Stimulated activated memory B cell treated with anti-CD40 and anti-IgM and Interleukin-4, amounts not matched to agents 10 μg/mL and 1 μg/mL and 100 μg/mL, for 72 hours (primary cell): Measurements from ENCODE around the gene RUNX3.

Experiments
- ATAC-seq: fragments of 150-1000 bp; cut with Tn5 transposase; 2 replicates; pipeline ENCODE4 v1.10.0; 2021
- H3K27ac Mint-ChIP-seq: one replicate; pipeline ENCODE4 v1.8.0; 2022; ENCODE audit warnings: mild to moderate bottlenecking, mixed read lengths
- H3K27me3 Mint-ChIP-seq: one replicate; pipeline ENCODE4 v1.8.0; 2022; ENCODE audit warnings: mixed read lengths
- H3K36me3 Mint-ChIP-seq: one replicate; pipeline ENCODE4 v1.8.0; 2022; ENCODE audit warnings: mixed read lengths
- H3K4me1 Mint-ChIP-seq: one replicate; pipeline ENCODE4 v1.8.0; 2022; ENCODE audit warnings: mixed read lengths
- H3K4me3 Mint-ChIP-seq: one replicate; pipeline ENCODE4 v1.8.0; 2022; ENCODE audit warnings: mild to moderate bottlenecking, moderate library complexity, mixed read lengths
- H3K9me3 Mint-ChIP-seq: one replicate; pipeline ENCODE4 v1.8.0; 2022; ENCODE audit warnings: mixed read lengths

RUNX3 gene

GRCh38 chr1:24888971-24889676 lies 41.0 kb downstream of the RUNX3 start:
- no peaks in the 10 kb centered on the region for H3K27me3 Mint-ChIP-seq
- peaks cover 16% of the 10 kb centered on the region for H3K9me3 Mint-ChIP-seq
- H3K36me3 Mint-ChIP-seq, result peaks cover 23% of the 10 kb centered on the region
- H3K27ac Mint-ChIP-seq, result no peak overlapping the region
- no peak overlapping the region for H3K4me3 Mint-ChIP-seq
- peaks cover 10% of the 10 kb centered on the region for H3K4me1 Mint-ChIP-seq
- ATAC-seq, result no peak

- H3K9me3 Mint-ChIP-seq, result peaks cover 22% of the 10 kb centered on the region
- H3K27ac Mint-ChIP-seq, result no peak overlapping the region
- peaks cover 27% of the 10 kb centered on the region for H3K36me3 Mint-ChIP-seq
- H3K4me1 Mint-ChIP-seq, result peaks cover 8% of the 10 kb centered on the region
- no peaks in the 10 kb centered on the region for H3K27me3 Mint-ChIP-seq
- no peak overlapping the region for H3K4me3 Mint-ChIP-seq
- ATAC-seq, result no peak
Measured at GRCh38 chr1:24888061-24888970, 41.8 kb downstream of the RUNX3 start.

GRCh38 chr1:24886241-24886640 lies 43.8 kb downstream of the RUNX3 start:
- H3K27me3 Mint-ChIP-seq, result no peaks in the 10 kb centered on the region
- no peak overlapping the region for H3K27ac Mint-ChIP-seq
- H3K36me3 Mint-ChIP-seq, result peaks cover 21% of the 10 kb centered on the region
- H3K4me3 Mint-ChIP-seq, result no peak overlapping the region
- peaks cover 17% of the 10 kb centered on the region for H3K9me3 Mint-ChIP-seq
- peaks cover 7% of the 10 kb centered on the region for H3K4me1 Mint-ChIP-seq
- ATAC-seq, result no peak

- ATAC-seq, result no peak
- Mint-ChIP-seq H3K27ac (no peak overlapping the region), H3K36me3 (peaks cover 21% of the 10 kb centered on the region), H3K27me3 (no peaks in the 10 kb centered on the region), H3K4me1 (no peaks in the 10 kb centered on the region), H3K9me3 (peaks cover 17% of the 10 kb centered on the region), H3K4me3 (no peak overlapping the region)
Measured at GRCh38 chr1:24884751-24885150, 45.3 kb downstream of the RUNX3 start.

- Mint-ChIP-seq H3K4me3 (no peak overlapping the region), H3K9me3 (peaks cover 17% of the 10 kb centered on the region), H3K4me1 (no peaks in the 10 kb centered on the region), H3K36me3 (peaks cover 21% of the 10 kb centered on the region), H3K27me3 (peaks cover 9% of the 10 kb centered on the region), H3K27ac (no peak overlapping the region)
- no peak for ATAC-seq
Measured at GRCh38 chr1:24881034-24881433, 49.0 kb downstream of the RUNX3 start.

GRCh38 chr1:24878775-24879742 lies 51.0 kb downstream of the RUNX3 start:
- H3K9me3 Mint-ChIP-seq, result peaks cover 10% of the 10 kb centered on the region
- no peak overlapping the region for H3K27ac Mint-ChIP-seq
- H3K36me3 Mint-ChIP-seq, result peaks cover 11% of the 10 kb centered on the region
- peaks cover 9% of the 10 kb centered on the region for H3K27me3 Mint-ChIP-seq
- H3K4me1 Mint-ChIP-seq, result no peaks in the 10 kb centered on the region
- no peak for ATAC-seq
- H3K4me3 Mint-ChIP-seq, result no peak overlapping the region

- Mint-ChIP-seq H3K4me3 (no peak overlapping the region), H3K9me3 (peaks cover 1% of the 10 kb centered on the region), H3K27me3 (peaks cover 9% of the 10 kb centered on the region), H3K27ac (no peak overlapping the region), H3K4me1 (no peaks in the 10 kb centered on the region), H3K36me3 (peaks cover 2% of the 10 kb centered on the region)
- ATAC-seq, result no peak
Measured at GRCh38 chr1:24878045-24878444, 52.0 kb downstream of the RUNX3 start.

GRCh38 chr1:24875991-24876506 lies 54.0 kb downstream of the RUNX3 start:
- no peaks in the 10 kb centered on the region for H3K9me3 Mint-ChIP-seq
- H3K36me3 Mint-ChIP-seq, result no peaks in the 10 kb centered on the region
- no peak for ATAC-seq
- no peak overlapping the region for H3K4me3 Mint-ChIP-seq
- H3K27ac Mint-ChIP-seq, result no peak overlapping the region
- peaks cover 17% of the 10 kb centered on the region for H3K4me1 Mint-ChIP-seq
- H3K27me3 Mint-ChIP-seq, result peaks cover 18% of the 10 kb centered on the region

- peaks cover 26% of the 10 kb centered on the region for H3K27me3 Mint-ChIP-seq
- no peaks in the 10 kb centered on the region for H3K36me3 Mint-ChIP-seq
- H3K9me3 Mint-ChIP-seq, result no peaks in the 10 kb centered on the region
- ATAC-seq, result no peak
- no peak overlapping the region for H3K27ac Mint-ChIP-seq
- H3K4me3 Mint-ChIP-seq, result no peak overlapping the region
- peaks cover 25% of the 10 kb centered on the region for H3K4me1 Mint-ChIP-seq
Measured at GRCh38 chr1:24875257-24875656, 54.8 kb downstream of the RUNX3 start.

GRCh38 chr1:24874611-24875234 lies 55.4 kb downstream of the RUNX3 start:
- no peaks in the 10 kb centered on the region for H3K36me3 Mint-ChIP-seq
- H3K9me3 Mint-ChIP-seq, result no peaks in the 10 kb centered on the region
- no peak overlapping the region for H3K4me3 Mint-ChIP-seq
- H3K27ac Mint-ChIP-seq, result no peak overlapping the region
- no peak for ATAC-seq
- H3K27me3 Mint-ChIP-seq, result peaks cover 30% of the 10 kb centered on the region
- H3K4me1 Mint-ChIP-seq, result peaks cover 25% of the 10 kb centered on the region

GRCh38 chr1:24874056-24874455 lies 56.0 kb downstream of the RUNX3 start:
- Mint-ChIP-seq H3K4me1 (peaks cover 25% of the 10 kb centered on the region), H3K4me3 (no peak overlapping the region), H3K36me3 (no peaks in the 10 kb centered on the region), H3K27me3 (peaks cover 30% of the 10 kb centered on the region), H3K27ac (no peak overlapping the region), H3K9me3 (no peaks in the 10 kb centered on the region)
- ATAC-seq, result no peak

GRCh38 chr1:24873148-24873547 lies 56.9 kb downstream of the RUNX3 start:
- peaks cover 25% of the 10 kb centered on the region for H3K4me1 Mint-ChIP-seq
- H3K9me3 Mint-ChIP-seq, result no peaks in the 10 kb centered on the region
- H3K27ac Mint-ChIP-seq, result no peak overlapping the region
- H3K36me3 Mint-ChIP-seq, result no peaks in the 10 kb centered on the region
- H3K27me3 Mint-ChIP-seq, result peaks cover 33% of the 10 kb centered on the region
- no peak for ATAC-seq
- no peak overlapping the region for H3K4me3 Mint-ChIP-seq

- no peaks in the 10 kb centered on the region for H3K9me3 Mint-ChIP-seq
- H3K27me3 Mint-ChIP-seq, result peaks cover 39% of the 10 kb centered on the region
- ATAC-seq, result no peak
- no peak overlapping the region for H3K4me3 Mint-ChIP-seq
- peaks cover 27% of the 10 kb centered on the region for H3K4me1 Mint-ChIP-seq
- no peak overlapping the region for H3K27ac Mint-ChIP-seq
- H3K36me3 Mint-ChIP-seq, result no peaks in the 10 kb centered on the region
Measured at GRCh38 chr1:24872061-24872850, 57.8 kb downstream of the RUNX3 start.
